CD4-positive, alpha-beta T cell treated with Interleukin-2 at 100 ng/mL for 4 hours (primary cell): ENCODE measurements around the gene MSI2.

Experiments used
- DNase-seq: peaks from one replicate; pipeline ENCODE4 v3.0.0-alpha.2; 2020; ENCODE audit warnings: low spot score

MSI2 gene

DNA sequence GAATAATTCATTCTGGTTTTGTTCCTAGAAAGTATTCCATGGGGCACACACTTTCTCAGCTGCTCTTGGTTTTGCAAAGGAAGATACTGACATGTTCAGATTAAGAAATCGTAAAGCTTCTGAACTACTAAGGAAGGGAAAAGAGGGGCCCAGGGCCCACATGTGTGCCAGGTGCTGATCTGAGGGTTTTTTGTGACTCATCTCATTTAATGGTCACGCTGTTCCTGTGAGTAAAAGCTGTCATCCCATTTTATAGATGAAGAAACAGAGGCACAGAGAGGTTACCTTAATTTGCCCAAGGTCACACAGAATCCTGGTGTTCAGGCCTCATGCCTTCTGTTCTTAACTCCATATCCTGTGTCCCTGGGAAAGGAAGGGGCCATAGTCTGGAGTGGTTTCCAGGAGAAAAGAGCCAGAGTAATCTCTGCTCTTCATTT is 113.2 kb downstream of the MSI2 start:
- DNase-seq = no peak

DNA sequence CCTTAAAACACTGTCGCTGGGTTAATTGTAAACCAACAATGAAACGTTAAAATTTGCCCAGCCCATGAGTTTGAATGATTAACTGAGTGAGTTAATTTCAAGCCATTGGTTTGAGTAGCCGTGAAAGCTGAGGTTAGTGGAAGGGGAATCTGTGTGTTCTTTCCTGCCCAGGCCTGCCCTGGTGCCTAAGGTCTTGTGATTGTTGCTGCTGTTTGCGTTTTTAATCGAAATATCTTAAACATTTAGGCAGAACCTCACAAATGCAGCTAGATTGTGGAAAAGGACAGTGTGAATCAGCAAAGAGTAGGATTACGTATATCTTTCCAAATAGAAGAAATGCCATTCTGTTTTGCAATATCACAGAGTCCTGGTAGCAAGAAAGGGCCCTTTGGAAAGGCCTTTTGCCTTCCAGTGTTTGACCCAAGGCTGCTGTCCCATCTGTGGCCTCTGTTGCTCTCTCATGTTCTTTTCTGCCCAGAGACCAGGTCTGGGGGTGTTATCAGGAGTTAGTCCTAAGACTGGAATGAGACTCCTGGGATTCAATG is 113.8 kb downstream of the MSI2 start:
- no peak for DNase-seq

GRCh38 chr17:57370619-57371018 is 114.3 kb downstream of the MSI2 start:
- no peak for DNase-seq

DNA sequence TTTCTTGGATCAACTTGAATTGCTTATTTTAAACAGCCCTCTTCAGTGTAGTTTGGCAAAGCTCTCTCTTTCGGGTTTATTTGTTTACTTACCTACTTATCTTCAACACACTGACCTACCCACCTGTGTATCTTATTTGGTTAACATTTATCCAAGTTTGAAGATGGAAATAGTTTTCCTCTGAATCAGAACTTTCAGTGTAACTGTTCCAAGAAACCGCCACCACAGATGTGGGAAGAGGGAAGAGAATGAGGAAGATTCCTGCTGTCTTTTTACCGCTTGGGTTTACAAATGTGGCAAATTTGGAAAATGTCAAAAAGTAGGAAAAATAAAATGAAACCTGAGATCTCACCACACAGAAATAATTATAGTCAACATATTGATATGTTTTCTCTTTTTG is 115.8 kb downstream of the MSI2 start:
- no peak for DNase-seq

- no peak for DNase-seq
Observed at GRCh38 chr17:57373048-57373447, 116.7 kb downstream of the MSI2 start.

DNA sequence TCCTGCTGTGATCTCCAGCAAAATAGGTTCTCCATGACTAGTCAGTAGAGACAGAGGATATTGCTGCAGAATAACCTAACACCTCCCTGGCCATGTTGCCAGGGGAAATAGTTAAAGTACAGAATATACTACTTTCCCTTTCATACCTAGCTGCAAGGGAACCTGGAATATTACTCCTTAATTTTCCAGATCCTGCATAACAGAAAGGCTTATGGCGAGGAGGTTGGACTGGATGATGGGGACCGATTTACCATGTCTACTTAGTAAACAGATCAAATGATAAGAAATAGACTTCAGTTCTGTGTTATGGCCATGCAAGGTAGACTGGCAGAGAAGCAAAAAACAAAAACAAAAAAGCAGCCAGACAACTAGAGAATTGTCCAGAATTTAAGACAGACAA is 117.4 kb downstream of the MSI2 start:
- no peak for DNase-seq

DNA sequence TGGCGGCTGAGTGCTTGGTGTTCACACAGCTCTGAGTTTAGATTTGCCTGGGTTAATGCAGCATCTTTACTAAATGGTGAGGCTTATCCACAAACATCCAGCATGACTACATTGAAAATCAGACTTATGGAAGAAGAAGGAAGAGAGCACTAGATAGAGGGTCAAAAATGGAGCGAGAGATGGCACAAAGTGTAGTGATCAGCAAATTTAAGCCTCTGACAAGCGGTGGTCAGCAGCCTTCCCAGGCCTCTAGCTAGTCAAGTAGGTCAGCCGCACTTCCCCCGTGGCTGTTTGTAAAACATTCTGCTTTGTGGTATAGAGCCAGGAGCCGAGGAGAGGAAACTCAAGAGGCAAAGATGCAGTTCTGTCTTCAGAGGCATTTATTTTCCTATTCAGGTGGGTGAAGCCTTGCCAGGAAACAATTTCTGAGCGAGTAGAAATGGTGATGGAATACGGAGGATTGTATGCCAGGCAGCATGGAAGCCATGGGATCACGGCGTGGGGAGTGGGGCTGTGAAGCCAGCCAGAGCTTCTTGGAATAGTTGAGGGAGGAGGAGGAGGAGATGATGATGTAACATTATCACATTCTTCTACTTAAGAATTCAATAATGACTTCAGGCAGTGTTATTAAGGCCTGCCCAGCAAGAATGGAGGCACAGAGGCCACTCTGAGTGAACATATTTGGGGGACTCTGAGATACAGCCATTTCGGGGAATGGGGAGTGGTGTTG is 118.9 kb downstream of the MSI2 start:
- DNase-seq = no peak

DNA sequence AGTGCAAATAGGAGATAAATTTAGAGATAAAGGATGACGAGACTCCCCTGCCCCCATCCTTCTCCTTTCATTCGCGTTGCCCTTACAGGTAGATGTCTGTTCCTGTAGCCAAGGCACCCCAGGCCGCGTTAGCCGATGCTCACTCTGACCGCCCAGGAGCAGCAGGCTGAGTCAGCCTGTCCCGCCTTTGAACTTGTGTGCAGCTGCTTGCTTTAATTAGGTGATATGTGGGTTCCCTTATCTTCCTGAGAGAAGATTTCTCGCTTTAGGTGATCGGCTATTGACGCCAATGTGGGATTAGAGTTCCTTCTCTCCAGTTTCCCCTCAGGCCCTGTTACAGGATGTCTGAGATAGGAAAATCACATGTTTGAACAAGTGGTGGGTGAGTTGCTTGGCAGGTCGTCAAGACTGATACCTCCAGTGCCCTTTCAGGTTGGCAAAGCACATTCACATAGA is 119.5 kb downstream of the MSI2 start:
- no peak for DNase-seq

DNA sequence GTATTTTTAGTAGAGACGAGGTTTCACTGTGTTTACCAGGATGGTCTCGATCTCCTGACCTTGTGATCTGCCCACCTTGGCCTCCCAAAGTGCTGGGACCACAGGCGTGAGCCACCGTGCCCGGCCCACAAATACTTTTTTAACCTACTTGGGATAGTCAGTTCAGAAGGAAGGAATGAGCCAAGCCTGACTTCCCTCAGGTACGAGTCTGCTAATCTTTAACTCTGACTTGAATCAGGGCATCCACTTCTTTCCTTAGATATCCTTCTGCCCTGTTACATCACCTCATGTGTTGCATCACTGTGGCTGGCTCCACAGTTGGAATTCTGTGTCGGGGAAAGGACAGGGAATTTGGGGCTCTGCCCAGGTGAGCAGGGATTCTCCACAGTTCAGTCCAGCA is 120.8 kb downstream of the MSI2 start:
- DNase-seq = no peak

GRCh38 chr17:57379237-57379894 is 123.0 kb downstream of the MSI2 start:
- DNase-seq = no peak

GRCh38 chr17:57379895-57380434 is 123.6 kb downstream of the MSI2 start:
- DNase-seq = no peak

DNA sequence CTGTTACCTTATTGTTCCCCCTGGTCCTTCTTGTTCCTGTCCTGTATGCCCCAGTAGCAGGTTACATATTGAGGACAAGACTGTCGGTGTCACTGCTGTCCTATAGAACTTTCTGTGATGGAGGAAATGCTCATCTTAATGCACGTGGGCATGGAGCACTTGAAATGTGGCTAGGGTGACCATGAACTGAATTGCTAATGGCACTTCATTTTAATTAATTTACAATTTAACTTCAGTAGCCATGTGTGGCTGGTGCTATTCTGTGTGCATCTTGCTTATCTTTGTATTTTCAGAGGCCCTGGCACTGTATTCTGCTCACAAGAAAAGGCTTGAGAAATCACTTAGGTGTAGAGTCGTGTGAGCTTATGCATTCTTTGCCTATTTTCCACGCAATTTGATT is 125.2 kb downstream of the MSI2 start:
- no peak for DNase-seq

DNA sequence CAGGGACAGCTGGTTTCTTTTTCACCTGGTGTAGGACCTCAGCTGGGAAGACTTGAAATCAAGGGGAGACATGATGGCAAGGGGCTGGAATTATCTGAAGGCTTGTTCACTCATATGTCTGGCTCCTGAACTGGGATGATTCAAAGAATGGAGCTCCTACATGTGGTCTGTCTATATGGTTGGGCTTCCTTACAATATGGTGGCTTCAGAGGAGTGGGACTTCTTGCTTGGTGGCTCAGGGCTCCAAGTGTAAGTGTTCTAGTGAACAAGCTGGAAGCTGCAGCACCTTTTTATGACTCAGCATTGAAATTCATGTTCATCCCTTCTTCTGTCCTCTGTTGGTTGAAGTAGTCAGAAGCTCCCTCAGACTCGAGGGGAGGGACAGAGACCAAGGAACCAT is 127.9 kb downstream of the MSI2 start:
- DNase-seq = no peak

DNA sequence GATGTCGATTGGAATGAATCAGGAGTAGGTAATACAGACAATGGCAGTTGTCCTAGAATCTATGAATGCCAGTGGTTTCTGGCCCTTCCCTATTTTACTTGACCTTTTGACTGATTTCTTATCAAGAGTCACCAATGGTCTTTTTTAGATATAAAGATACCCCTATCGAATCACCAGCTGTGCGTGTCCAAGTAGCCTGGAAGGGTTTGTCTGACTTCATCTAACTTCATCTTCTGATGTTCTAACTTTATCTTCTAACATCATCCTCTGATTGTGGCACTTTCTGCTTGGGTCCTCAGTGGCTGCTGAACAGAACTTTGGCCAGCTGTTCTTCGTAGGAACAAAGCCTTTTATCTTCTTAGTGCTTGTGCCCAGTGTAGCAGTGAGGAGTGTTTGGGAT is 129.7 kb downstream of the MSI2 start:
- no peak for DNase-seq

GRCh38 chr17:57387575-57387974 is 131.3 kb downstream of the MSI2 start:
- no peak for DNase-seq

DNA sequence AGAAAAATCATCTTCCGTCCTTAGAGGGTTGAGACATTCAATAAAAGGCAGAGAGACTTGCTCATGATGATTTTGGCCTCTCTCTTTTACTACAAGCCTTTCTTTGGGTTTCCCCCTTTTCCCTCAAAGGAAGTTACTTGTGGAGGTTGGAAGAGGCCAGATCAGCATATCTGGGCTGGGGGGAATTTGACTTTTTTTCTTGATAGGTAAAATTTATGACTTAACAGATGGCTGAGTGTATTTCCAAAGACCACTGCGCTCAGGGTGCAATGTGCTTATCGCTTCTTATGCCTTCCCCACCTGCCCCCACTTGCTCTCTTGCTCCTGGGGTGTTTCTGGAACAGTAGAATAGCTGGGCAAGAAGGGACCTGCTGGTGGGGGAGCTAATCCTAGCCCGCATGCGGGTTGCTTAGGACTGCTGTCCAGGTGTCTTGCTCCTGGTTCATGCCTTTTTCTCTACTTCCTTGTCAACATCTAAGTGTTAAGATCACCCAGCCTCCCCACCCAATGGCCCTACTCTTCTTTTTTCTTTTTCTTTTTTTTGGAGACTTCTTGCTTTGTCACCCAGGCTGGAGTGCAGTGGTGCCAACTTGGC is 131.9 kb downstream of the MSI2 start:
- no peak for DNase-seq

DNA sequence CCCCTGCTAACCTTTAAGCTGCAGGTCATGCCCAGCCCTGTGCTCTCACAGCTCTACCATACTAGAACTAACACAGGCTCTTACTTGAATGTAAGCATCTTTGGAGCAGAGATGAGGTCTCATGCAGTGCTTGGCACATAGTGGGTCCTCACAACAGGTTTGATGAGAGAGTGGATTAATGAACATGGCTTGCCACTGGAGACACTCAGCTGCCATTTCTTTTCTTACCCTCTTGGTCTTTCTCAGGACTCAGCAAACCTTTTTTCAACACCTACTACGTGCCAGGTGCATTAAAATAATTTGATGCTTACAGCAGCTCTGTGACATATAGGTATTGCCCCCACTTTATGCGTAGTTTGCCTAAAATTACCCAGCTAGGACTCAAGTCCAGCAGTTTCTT is 133.2 kb downstream of the MSI2 start:
- DNase-seq = no peak

- no peak for DNase-seq
Observed at GRCh38 chr17:57391076-57391825, 134.9 kb downstream of the MSI2 start.

DNA sequence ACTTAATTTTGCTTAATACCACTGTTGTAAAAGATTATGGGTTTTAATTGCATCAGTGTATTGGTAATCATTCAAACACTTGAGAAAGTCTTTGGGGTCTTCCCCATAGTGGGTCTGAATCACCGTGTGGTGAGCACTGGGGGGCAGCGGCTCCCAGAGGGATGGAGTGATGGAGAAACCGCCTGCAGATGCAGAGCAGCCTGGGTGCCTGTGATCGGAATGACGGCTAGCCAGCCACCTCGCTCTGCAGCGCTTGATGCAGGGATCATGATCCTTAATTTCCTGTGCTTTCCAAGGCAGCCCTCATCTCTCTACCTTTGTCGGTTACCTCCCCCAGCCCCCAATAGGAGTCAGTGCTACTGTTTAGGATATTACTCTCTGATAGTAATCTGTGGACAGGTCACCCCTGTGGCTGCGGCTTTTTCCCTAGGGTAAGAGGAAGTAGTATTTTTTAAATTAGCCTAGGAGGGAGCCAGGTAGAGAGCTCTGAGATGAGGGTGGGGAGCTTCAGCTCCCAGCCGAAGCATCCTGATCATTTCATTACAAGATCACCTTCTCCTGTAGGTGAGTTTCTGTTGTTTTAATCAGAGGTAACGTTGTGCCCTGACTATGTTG is 135.6 kb downstream of the MSI2 start:
- no peak for DNase-seq

DNA sequence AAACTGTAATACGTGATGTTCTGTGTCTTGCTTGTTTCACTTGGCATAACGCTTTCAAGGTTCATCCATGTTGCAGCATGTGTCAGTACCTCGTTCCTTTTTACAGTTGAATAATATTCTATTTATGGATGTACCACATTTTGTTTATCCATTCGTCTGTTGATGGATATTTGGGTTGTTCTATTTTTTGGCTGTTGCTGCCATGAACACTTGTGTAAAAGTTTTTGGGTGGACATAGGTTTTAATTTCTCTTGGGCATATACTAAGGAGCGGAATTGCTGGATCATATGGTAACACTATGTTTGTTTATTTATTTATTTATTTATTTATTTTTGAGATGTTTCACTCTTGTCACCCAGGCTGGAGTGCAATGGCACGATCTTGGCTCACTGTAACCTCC is 137.0 kb downstream of the MSI2 start:
- DNase-seq = no peak

DNA sequence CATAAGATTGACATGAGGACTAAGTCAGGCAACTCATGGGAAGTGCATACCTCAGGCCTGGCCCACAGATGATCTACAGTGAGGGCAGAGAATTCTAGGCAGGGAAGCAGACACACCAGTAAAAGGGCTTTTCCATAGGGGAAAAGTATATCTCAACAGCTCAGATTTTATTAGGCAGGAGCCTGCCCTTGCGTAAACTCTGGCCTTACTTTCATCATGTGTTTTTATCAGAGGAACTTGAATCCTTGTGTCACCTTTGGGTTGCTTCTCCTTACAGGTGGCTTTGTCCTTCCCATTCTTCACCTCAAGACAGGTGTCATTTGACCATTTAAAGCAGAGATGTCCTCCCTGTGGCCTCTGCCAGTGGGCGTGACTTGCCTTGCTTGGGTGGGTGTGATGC is 138.1 kb downstream of the MSI2 start:
- DNase-seq = no peak
